Femur (tissue), 1 donor: ENCODE data around the gene FAM25G.
"Not testable (repeated sequence)": the region's sequence is repeated elsewhere in the genome, so short reads cannot be mapped to it uniquely, and the experiment has no call there.

Source experiments
- DNase-seq: peaks from one replicate; pipeline ENCODE4 v3.0.0-alpha.2; 2017

The FAM25G gene

DNA sequence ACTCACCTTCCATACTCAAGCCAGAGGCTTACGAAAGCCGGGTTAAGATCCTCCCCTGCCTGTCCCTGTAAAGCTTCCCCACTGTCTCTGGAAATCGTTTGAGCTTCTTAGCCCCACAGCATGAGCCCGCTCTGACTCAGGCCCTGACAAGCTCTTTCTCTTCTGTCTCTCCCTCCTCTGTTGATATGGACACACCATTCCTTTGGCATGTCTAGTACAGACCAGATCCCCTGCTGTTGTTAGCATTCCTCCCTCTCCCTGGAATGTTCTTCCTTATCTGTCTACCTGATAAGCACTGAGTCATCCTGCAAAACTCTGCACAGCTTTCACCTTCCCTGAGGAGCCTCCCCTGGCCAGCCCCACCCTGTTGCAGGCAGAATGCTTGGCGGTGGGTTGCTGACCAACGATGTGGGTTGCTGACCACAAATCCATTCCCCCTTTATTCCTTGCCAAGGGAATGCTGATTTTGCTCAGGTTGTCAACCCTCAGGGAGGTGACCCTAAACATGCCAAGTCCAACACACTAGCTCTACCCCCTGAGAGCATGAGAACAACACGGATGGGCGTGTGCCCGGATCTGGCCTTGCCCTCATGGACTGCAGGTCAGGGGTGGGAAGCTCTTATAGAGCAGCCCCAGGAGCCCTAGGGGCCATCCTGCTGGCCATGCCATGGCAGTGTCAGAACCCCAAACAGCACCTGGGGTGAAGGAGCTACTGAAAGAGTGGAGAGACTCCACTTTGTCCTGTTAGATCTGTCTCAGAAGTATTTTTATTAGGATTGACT is 28.7 kb downstream of the FAM25G start:
- not testable (repeated sequence) for DNase-seq

DNA sequence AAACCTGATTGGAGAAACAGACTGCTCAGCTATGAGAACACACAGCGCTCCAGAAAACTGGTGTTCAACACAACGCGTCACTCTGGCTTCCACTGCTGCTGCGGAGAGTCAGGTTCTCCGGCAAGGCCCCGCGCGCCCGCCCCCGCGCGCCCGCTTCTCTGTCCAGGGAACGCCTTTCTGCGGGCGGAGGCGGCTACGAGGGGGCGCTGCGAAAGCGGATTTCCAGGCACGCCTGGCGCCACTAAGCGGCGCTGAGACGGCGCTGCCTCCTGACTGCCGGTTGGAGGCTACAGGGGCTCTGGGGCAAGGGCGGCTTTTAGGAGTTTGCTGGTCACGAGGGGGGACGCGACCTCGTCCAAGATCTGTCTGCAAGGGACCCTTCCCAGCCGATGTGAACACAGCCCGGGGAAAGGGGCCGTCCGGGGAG is 30.2 kb downstream of the FAM25G start:
- DNase-seq: peak; percentile 85

DNA sequence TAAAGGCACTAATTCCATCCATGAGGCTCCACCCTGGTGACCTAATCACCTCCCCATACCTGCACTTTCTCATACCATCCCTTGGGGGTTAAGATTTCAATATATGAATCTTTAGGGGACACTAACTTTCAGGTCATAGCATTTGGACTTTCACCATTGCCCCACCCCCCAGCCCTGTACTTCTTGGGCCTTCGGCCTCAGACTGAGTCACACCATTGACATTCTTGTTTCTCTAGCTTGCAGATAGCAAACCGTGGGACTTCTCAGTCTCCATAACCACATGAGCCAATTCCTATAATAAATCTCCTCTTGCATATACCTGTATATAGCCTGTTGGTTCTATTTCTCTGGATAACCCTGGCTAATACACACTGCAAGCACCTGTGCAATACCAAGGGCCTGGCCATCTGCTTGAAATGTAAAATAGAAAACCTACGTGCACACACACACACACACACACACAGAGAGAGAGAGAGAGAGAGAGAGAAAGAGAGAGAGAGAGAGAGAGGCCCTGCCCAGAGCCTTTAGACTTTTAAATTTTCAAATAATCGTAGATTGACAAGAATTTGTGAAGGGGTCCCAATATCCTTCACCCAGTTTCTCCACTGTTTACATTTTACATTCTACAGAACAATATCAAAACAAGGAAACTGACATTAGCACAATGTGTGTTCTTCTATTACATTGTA is 32.9 kb downstream of the FAM25G start:
- no peak for DNase-seq

- DNase-seq: peak; percentile 7
Observed at GRCh38 chr10:47457826-47458225, 33.7 kb downstream of the FAM25G start.

- DNase-seq: no peak
Observed at GRCh38 chr10:47457528-47457820, 34.0 kb downstream of the FAM25G start.

DNA sequence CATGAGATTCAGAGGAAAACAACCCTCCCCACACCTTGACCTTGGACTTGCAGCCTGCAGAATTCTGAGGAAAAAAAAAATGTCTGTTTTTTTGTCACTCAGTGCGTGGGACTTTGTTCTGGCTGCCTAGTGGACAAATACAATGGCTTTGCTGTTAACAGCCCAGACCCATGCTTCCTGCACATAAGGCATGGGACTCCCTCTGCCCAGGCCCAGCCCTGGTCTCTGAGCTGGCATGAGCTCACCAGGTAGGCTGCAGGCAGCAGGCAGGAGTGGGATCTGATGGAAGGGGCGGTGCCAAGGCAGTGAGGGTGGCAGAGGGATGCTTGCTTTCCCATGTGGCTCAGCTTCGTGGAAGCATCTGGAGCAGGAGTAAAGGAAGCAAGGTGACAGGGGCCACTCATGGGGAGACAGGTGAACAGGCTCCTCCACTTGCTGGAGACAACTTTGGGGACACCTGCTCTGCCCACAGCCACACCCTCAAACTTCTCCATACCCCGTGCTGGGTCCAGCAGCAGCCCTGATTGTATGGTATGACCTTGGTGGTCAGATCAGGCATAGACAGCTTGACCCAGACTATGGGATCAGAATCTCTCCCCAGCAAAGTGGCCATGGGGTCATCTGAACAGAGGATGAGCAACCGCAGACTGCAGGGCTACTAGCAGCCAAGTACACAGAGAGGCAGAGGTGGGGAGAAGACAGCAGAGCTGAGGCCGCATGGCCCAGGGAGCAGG is 34.5 kb downstream of the FAM25G start:
- peak; percentile 11 for DNase-seq

DNA sequence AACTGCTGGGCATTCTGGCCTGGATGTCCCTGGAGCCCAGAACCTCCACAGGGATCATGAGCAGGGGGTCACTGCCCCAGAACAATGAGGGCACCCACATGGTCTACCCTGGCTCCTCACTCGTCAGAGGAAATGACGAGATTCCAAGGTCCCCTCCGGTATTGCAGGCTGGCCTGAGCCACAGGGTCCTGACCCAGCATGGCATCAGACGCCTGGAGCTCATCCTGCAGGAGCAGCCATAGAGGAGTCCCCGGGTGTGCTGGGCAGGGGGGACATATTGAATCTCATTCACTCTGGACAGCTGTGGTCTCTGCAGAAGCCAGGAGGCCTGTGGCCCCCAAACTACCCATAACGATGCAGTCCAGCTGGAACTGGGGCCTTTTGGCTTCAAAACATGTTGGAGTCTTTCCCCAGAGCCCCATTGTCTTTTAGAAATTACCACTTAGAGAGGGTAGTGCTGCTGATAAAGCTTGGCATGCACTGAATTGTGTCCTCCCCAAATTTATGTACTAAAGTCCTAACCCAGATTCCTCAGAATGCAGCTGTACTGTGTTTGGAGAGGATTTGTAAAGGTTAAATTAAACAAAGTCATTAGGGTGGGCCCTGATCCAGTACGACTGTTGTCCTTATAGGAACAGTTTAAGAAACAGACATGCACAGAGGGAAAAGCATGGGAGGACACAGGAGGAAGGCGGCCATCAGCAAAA is 35.3 kb downstream of the FAM25G start:
- peak; percentile 11 for DNase-seq

DNA sequence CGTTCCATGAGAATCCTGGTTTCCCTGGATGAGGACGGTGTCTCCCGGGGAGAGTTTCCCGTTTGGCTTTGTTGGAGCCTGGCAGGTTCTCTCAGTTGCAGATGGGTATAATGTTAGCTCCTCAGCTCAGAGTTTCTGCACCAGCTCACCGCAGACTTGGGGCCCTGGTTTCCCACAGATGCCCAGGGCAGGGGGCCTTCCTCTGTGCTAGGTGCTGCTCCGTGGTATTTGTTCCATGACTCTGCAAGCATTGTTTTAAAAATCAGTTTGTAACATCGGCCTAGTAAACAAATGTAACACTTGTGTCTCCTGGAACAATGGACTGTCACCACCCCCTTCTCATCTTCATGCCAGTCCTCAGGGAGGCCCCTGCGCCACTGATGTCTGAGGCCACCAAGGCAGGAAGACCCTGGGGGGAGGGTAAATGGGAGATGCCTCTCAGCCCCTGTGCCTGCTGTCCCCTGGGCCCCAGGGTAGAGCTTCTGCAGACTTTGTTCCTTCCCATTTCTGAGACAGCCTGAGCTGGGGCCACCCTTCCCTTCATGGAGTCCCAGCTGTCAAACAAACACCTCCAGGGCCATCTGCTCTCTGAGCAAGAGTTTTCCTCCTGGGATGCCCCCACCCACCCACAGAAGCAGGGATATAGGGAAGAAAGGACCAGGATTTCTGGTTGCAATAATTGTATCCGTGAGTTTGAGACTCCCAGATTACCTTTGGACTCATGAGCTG is 36.0 kb downstream of the FAM25G start:
- not testable (repeated sequence) for DNase-seq

DNA sequence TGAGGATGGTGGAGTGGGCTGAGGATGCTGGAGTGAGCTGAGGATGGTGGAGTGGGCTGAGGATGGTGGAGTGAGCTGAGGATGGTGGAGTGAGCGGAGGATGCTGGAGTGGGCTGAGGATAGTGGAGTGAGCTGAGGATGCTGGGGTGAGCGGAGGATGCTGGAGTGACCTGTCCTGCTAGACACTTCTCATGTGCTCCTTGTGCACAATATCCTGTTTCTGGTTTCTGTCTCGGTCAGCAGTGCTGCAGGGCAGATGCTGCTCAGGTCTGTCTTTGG is 36.8 kb downstream of the FAM25G start:
- DNase-seq: no peak

DNA sequence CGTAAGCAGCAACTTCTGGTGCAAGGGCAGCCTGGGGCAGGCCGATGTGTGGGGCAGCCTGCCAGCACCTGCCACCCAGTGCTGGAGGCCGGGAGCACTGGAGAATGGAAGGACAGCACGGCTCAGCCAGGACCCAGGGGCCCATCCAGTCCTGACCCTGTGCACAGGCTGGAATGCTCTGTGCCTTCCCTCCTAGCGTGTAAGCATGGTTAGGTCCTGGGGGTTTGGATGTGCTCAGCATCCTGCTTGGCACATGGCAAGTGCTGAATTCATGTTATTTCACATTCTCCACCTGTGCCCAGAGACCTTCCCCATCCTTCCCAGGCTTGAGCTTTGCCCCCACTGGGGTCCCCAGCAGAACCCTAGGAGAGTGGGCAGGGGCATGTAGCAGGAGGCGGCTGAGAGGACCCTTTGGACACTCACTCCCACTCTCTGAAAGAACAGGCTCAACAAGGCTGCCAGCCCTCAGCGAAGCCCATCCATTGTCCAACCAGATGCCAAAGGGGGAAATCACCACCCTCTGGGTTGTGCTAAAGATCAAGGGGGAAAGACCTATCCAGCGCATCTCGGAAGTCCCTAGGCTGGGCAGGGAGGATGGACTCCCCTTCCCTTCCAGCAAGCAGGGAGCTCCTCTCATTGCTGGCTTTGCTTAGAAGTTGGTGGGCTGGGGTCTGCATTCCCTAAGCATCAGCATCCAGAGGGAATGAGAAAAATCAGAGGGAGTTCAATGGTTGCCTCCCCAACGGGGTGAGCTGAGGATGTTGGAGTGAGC is 37.3 kb downstream of the FAM25G start:
- no peak for DNase-seq

GRCh38 chr10:47453141-47454007 is 38.1 kb downstream of the FAM25G start:
- DNase-seq: no peak

DNA sequence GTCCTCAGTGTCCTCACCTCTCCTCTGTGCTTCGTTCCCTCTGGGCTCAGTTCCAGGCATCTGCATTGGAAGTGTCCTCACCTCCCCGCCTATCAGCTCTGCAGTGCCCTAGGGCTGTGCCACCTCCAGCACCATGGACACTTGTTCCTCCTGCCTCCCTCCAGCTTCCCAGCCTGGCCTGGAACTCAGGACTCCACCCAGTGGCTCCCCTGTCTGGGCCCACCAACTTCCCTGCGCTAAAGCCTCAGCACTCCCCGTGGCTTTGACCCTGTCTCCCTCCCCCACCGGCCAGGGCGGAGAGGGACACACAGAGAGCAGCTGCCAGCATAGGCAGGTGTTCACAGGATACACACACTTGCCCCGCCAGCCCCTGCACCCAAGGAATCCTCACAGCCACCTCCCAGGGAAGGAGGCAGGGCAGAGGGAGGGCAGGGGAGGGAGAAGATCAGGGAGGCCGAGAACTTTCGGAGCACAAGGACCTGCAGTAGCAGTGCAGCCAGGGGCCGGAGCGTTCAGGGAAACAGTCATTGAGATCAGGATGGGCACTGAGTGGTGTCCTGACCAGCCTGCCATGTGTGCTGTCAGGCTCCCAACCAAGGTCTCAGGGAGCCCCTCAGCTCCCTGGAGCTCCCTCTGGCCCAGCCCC is 38.9 kb downstream of the FAM25G start:
- DNase-seq: no peak

GRCh38 chr10:47451998-47452494 is 39.5 kb downstream of the FAM25G start:
- no peak for DNase-seq

GRCh38 chr10:47451273-47451997 is 40.1 kb downstream of the FAM25G start:
- no peak for DNase-seq

DNA sequence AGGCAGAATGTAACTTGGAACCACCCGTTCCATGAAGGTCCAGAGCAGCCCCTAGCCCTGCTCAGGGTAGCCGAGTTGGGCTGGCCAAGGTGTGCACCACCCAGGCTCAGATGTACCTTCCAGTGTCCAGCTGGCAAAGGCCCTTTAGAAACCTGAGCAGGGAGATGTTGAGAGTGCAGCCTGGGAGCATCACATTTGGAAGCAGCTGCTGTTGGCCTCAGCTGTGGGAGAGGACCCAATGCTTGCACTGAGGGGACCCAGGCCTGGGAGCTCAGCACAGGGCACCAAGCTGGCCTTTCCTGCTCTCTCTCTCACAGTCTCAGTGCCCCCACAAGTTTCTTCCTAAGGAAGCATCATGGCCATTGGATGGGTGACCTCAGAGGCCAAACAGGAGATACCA is 41.1 kb downstream of the FAM25G start:
- no peak for DNase-seq

- DNase-seq: no peak
Observed at GRCh38 chr10:47449979-47450378, 41.5 kb downstream of the FAM25G start.

GRCh38 chr10:47449102-47449978 is 42.2 kb downstream of the FAM25G start:
- no peak for DNase-seq

DNA sequence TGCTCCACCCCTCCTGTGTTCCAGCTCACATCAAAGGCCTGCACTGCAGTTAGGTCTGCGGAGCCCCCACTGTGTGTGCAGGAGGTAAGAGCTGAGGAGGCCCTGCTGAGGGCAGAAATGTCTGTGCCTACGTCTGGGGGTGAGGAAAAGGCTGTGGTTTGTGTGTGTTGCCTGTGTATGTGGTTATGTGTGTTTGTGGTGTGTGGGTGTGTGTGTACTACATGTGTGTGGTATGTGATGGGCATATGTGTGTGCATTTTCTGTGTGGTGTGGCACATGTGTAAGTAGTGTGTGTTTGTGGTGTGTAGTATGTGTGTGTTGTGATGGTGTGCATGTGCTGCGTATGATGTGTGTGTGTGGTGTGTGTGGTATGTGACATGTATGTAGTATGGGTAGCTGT is 43.8 kb downstream of the FAM25G start:
- DNase-seq: no peak

DNA sequence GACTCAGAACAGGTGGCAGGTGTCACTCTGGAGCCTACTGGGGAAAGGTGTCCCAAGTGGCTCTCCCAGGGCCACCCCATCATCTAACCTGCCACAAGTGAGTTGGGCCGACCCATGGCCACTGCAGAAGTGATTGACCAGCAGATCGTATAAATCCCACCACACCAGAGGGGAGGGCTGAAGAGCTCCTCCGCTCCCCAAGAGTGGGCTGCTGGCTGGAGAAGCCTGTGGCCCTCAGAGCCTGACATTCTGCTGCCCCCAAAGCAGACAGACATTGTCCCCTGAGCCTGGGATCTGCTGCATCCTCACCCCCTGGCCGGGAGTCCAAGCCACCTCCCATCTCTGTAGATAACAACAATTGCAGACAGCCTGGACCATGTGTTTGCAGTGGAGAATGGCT is 44.3 kb downstream of the FAM25G start:
- DNase-seq: no peak
